Measurements from ENCODE around the gene TRMT1.
"Not testable (repeated sequence)": the region's sequence is repeated elsewhere in the genome, so short reads cannot be mapped to it uniquely, and the experiment has no call there.

Gene TRMT1

GRCh38 chr19:13150187-13150930, 33.8 kb upstream of the TRMT1 start, which contains the start of the genes IER2 and STX10:
Gene IER2 (plus strand): TSS chr19:13150411. CDS start chr19:13153187, 2,776 bp downstream.
Gene STX10 (minus strand): TSS chr19:13150375. CDS start chr19:13150173, 202 bp downstream.
- no peak for FAIRE-seq

- FAIRE-seq, result no peak
These were observed 33.2 kb upstream of the TRMT1 start for GRCh38 chr19:13149628-13150186.

GRCh38 chr19:13149173-13149627, 32.7 kb upstream of the TRMT1 start:
- FAIRE-seq, result not testable (repeated sequence)

GRCh38 chr19:13146763-13147563, 30.4 kb upstream of the TRMT1 start:
- FAIRE-seq, result no peak

GRCh38 chr19:13139633-13140311, 23.2 kb upstream of the TRMT1 start:
- FAIRE-seq, result no peak

GRCh38 chr19:13138916-13139198, 22.3 kb upstream of the TRMT1 start:
- FAIRE-seq, result no peak

GRCh38 chr19:13138171-13138915, 21.8 kb upstream of the TRMT1 start:
- FAIRE-seq, result no peak

- no peak for FAIRE-seq
These were observed 20.8 kb upstream of the TRMT1 start for GRCh38 chr19:13137290-13137794.

DNA sequence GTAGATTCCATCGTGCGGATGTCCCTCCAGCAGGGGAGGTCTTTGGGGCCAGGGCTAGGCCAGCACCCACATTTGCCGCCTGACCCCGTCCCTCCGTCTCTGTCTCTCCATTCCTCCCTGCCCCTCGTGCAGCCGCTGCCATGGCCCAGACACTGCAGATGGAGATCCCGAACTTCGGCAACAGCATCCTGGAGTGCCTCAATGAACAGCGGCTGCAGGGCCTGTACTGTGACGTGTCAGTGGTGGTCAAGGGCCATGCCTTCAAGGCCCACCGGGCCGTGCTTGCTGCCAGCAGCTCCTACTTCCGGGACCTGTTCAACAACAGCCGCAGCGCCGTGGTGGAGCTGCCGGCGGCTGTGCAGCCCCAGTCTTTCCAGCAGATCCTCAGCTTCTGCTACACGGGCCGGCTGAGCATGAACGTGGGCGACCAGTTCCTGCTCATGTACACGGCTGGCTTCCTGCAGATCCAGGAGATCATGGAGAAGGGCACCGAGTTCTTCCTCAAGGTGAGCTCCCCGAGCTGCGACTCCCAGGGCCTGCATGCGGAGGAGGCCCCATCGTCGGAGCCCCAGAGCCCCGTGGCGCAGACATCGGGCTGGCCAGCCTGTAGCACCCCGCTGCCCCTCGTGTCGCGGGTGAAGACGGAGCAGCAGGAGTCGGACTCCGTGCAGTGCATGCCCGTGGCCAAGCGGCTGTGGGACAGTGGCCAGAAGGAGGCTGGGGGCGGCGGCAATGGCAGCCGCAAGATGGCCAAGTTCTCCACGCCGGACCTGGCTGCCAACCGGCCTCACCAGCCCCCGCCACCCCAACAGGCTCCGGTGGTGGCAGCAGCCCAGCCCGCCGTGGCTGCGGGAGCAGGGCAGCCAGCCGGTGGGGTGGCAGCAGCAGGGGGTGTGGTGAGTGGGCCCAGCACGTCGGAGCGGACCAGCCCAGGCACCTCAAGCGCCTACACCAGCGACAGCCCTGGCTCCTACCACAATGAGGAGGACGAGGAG, 18.8 kb upstream of the TRMT1 start:
- FAIRE-seq, result no peak

GRCh38 chr19:13134626-13135025, 18.1 kb upstream of the TRMT1 start:
- FAIRE-seq, result no peak

DNA sequence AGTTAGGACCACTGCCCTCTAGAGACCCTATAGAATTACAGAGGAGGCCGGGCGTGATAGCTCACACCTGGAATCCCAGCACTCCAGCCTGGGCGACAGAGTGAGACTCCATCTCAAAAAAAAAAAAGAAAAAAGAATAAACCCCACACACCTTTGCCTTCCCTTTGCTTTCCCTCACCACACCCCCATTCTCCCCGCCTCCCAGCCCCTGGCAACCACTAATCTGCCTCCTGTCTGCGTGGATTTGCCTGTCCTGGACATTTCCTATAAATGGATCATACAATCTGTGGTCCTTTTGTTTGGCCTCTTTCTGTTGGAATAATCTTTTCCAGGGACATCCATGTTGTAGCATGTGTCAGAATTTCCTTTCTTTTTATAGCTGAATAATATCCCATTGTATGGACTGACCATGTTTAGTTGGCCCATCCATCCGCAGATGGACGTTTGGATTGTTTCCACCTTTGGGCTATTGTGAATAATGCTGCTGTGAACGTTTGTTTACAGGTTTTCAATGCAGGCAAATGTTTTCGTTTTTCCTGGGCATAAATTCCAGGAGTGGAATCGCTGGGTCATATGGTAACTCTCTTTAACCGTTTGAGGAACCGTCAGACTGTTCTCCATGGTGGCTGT, 16.8 kb upstream of the TRMT1 start:
- FAIRE-seq, result no peak

GRCh38 chr19:13132471-13133180, 16.1 kb upstream of the TRMT1 start:
- no peak for FAIRE-seq

DNA sequence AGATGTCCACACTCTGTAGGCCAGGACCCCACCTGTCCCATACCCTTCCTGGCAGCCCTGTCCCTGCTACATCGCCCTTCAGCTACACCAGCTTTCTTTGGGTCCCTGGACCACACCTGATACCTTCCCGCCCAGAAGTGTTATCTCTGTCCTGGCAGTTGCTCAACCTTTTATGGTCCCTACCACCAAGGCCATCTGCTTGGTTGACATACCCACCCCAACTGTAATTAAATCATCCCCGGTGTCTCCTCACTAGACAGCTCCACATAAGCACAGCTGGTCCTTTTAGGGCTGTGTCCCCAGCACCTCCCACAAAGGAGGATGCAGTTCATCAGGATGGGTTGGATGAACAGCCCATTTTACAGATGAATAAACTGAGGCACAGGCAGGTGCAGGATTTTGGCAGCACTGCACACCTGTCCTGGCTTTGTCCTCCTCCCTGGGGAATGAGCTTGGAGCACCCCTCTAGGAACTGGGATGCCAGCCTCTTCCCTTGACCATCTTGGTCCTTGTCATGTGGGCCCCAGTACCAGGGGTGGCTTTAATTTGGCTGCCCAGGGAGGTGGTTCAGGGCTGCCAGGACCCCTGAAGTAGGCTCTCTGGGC, 14.4 kb upstream of the TRMT1 start:
- FAIRE-seq, result no peak

- no peak for FAIRE-seq
These were observed 12.8 kb upstream of the TRMT1 start for GRCh38 chr19:13129384-13129783.

- no peak for FAIRE-seq
These were observed 12.0 kb upstream of the TRMT1 start for GRCh38 chr19:13128583-13128982.

- no peak for FAIRE-seq
These were observed 11.5 kb upstream of the TRMT1 start for GRCh38 chr19:13127811-13128575.

- FAIRE-seq, result no peak
These were observed 10.5 kb upstream of the TRMT1 start for GRCh38 chr19:13127051-13127450.
